LNCAP (cell line): ENCODE measurements around the gene SBF1.
A peak's percentile ranks its signal among the peaks of the same experiment; 100 is the strongest.

Experiments
- TF ChIP-seq, protein P1 (sequence below): fragments of 450-650 bp; IDR thresholded peaks from 2 replicates; pipeline ENCODE4 v1.5.1; 2017; ENCODE audit warnings: mild to moderate bottlenecking

SBF1 gene

DNA sequence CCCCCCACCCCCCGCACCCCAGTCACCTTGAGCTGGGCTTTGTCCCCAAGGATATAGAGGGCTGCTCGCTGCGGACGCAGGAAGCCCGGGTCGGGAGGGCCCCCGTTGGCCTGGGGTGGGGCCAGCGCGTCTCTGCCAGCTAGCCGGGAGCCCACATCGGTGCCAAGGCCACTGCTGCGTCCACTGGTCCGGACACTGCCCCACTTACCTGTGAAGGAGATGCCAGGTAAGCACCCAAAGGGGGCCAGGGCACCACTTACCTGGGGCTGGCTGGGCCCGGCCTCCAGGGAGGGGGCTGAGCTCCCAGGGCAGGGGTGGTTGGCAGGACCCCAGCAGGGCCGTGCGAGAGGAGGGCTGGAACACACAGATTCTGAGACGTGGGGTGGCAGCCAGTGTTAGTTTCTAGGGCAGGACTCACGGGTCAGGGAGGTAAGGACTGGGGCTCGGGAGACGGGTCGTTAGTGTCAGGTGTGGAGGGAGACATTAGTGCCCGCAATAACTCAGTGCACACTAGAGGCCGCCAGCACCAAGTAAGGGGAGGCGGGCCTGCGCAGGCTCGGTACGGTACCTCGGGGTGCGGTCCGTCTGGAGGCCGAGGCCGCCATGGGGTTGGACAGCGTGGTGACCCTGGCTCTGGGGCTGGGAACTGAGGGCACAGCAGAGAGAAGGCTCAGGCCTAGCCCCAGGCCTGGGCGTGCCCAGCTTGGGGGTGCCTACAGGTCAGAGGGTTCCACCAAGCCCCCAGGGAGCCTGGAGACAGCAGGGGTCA lies 18.2 kb downstream of the SBF1 start:
- TF ChIP-seq, protein P1, sequence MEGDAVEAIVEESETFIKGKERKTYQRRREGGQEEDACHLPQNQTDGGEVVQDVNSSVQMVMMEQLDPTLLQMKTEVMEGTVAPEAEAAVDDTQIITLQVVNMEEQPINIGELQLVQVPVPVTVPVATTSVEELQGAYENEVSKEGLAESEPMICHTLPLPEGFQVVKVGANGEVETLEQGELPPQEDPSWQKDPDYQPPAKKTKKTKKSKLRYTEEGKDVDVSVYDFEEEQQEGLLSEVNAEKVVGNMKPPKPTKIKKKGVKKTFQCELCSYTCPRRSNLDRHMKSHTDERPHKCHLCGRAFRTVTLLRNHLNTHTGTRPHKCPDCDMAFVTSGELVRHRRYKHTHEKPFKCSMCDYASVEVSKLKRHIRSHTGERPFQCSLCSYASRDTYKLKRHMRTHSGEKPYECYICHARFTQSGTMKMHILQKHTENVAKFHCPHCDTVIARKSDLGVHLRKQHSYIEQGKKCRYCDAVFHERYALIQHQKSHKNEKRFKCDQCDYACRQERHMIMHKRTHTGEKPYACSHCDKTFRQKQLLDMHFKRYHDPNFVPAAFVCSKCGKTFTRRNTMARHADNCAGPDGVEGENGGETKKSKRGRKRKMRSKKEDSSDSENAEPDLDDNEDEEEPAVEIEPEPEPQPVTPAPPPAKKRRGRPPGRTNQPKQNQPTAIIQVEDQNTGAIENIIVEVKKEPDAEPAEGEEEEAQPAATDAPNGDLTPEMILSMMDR: peak; percentile 27; the same call in 1 of the 2 replicates

DNA sequence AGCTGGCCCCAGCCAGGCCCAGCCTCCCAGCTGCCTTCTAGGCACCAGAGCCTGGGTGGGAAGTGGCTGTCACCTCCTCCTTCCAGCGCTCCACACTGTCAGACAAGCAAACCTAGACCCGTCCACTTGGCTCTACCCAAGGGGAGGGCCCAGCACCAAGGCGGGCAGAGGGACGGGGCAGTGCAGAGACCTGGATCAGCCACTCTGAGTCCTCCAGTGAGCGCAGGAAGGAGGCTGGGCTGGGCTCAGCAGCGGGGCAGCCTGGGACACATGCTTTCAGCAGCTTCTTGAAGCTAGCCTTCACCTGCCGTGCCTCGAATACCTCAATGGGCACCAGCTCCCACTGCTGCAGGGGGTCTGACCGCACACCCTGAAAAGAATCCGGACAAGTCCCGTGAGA lies 18.8 kb downstream of the SBF1 start:
- TF ChIP-seq, protein P1: no peak

DNA sequence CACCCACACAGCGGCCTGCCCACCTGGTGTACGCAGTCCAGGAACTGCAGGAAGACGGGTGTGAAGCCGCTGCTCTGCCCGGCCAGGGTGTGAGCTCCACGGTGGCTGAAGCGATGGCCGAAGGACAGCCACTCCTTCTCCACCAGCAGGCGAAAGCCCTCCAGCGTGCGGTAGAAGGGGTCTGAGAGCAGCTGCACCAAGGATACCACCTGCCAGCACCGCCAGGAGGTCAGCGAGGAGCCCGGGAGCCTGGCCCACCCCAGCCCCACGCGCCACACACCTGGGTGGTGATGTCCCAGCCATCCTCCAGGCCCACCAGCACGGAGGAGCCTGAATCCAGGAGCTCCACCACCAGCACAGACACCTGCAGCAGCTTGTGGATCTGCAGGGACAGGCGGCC lies 19.6 kb downstream of the SBF1 start:
- TF ChIP-seq, protein P1: no peak

DNA sequence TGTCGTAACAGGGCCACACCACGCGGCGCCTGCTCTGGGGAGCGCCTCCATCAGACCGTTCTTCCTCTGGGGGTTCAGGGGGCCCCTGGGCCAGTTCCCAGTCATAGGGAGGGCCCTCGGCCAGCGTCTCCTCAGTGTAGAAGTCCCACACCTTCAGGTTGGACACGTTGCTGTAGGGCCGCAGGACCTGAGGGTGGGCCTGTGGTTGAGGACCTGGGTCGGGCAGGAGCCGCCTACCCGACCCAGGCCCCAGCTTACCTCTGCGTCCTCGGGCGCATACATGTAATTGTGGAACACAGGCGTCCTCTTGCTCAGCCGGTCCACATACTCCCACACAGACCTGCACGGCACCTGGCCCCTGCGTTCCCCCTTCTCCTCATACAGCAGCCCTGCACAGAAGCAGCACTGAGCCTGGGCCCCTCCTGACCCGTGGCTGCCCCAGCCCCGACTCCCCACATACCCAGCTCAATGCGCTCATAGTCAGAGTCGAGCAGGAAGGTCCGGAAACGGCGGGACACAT lies 20.2 kb downstream of the SBF1 start:
- TF ChIP-seq, protein P1: no peak

DNA sequence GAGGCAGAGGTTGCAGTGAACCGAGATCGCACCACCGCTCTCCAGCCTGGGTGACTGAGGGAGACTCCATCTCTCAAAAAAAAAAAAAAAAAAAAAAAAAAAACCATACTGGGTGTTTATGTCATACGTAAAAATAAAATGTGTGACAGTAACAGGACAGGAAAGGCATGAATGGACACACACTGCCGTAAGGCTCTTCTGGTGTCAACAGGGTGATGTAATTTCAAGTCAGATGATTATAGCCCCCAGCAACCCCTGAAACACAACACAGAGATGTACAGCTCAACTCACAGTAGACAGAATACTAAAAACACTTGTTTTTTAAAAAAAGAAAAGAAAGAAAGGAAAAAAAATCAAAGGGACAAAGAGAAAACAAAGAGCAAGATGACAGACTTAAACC lies 22.2 kb downstream of the SBF1 start:
- TF ChIP-seq, protein P1: no peak

DNA sequence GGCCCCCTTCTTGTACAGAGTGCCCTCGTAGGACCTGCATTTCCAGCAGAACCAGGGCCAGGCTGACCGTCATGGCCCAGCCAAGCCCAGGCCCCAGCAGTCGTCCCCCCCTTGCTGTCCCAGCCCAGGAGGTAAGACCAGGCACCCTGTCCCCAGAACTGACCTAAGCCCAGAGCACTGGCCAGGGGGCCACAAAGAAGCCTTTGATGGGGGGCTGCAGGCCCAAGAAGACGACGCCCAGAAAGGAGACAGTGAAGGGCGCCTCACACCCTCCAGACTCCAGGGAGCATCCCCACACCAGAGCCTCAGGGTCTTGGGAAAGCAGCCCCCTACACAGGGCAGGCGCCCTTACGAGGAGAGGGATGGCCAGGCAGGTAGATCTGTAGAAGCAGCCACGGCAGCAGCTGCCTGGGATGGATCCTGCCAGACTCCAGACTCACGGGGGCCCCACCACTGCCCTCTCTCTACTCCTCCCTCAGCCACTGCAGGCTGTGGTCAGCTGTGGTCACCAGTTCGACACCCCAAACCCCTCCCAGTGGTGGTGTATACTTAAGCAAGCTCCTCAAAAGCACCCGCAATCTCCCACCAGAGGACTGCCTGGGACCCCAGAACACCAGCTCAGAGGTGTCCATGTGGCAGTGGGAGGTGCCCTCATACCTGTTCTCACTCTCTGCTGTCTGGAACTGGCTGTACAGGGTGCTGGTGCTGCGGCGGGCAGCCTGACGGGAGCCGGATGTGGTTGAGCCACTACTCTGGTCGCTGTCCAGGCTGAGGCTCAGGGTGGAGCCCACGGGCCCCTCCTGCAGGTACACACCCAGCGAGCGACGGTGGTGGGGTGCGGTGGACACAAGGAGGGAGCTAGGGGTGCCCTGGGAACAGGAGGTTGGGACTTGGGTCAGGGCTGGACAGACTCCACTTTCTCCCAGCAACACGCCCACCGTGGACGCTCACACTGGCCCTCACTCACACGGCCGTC lies 27.0 kb downstream of the SBF1 start:
- TF ChIP-seq, protein P1: no peak

DNA sequence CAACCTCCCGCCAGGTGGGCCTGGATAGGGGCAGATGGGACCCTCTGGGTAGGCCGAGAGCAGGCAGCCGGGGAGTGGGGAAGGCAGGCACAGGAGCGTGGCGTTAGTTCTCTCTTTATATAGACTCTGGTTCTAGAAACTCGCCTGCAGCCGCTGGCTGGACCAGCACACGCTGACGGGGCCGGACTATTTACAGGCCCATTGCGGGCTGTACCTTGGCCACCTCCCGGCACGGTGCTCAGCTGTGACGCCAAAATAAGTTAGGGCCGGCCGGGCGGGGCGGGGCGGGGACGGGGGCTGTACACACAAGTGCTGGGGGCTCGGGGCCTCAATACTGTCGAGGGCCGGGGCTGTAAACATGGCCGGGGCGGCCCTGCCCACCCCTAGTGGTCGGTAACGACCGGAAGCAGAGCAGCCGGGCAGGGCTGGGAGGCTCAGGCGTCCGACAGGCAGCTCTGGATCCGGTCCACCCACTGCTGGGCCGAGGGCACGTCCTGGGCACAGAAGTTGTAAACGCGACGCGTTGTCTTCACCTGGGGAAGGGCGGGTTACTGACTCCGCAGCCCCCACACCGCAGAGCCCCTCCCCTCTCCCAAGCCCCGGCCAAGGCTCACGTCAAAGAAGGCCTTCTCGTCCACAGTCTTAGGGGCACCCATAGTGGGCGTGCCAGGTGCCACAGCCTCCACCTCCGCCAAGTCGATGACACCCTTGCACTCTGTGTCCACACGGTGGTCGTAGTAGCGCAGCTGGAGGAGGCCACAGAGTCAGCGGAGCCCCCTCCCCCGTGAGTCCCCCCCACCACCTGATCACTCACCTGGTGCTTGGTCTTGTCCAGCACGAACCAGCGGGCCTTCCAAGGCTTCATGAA lies 27.9 kb downstream of the SBF1 start:
- TF ChIP-seq, protein P1: no peak
